ENCODE data around the gene TRPC4AP. TPM values are rescaled to one million over a fixed set of nuclear protein-coding genes. Genes with fewer than 3 reads are reported as not detected.

The TRPC4AP gene
- total RNA-seq, 4 donors from 2014 or later, result 62.7 to 101 (median 80.8) TPM

GRCh38 chr20:34971561-34972235 is 120.9 kb downstream of the TRPC4AP start:
- Histone ChIP-seq H3K27me3 (no peaks in the 10 kb centered on the region), H3K36me3 (no peaks in the 10 kb centered on the region), H3K9me3 (no peaks in the 10 kb centered on the region), H3K27ac (no peak overlapping the region), H3K4me1 (no peaks in the 10 kb centered on the region), H3K4me3 (no peak overlapping the region)
- no peak for DNase-seq
- TF ChIP-seq POLR2A (IDR thresholded peaks at IDR 0.05), result no peak
- TF ChIP-seq, protein P1, sequence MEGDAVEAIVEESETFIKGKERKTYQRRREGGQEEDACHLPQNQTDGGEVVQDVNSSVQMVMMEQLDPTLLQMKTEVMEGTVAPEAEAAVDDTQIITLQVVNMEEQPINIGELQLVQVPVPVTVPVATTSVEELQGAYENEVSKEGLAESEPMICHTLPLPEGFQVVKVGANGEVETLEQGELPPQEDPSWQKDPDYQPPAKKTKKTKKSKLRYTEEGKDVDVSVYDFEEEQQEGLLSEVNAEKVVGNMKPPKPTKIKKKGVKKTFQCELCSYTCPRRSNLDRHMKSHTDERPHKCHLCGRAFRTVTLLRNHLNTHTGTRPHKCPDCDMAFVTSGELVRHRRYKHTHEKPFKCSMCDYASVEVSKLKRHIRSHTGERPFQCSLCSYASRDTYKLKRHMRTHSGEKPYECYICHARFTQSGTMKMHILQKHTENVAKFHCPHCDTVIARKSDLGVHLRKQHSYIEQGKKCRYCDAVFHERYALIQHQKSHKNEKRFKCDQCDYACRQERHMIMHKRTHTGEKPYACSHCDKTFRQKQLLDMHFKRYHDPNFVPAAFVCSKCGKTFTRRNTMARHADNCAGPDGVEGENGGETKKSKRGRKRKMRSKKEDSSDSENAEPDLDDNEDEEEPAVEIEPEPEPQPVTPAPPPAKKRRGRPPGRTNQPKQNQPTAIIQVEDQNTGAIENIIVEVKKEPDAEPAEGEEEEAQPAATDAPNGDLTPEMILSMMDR (IDR thresholded peaks at IDR 0.05), result no peak

- TF ChIP-seq, protein P1 (IDR thresholded peaks at IDR 0.05), result no peak
- TF ChIP-seq POLR2A (IDR thresholded peaks at IDR 0.05), result no peak
- no peaks in the 10 kb centered on the region for H3K36me3 ChIP-seq
- no peaks in the 10 kb centered on the region for H3K4me1 ChIP-seq
- H3K27me3 ChIP-seq, result no peaks in the 10 kb centered on the region
- no peaks in the 10 kb centered on the region for H3K9me3 ChIP-seq
- no peak for DNase-seq
- no peak overlapping the region for H3K4me3 ChIP-seq
- H3K27ac ChIP-seq, result no peak overlapping the region
These were observed 121.6 kb downstream of the TRPC4AP start for GRCh38 chr20:34970846-34971560.

- H3K36me3 ChIP-seq, result no peaks in the 10 kb centered on the region
- no peaks in the 10 kb centered on the region for H3K4me1 ChIP-seq
- TF ChIP-seq, protein P1 (IDR thresholded peaks at IDR 0.05), result no peak
- no peak for TF ChIP-seq POLR2A (IDR thresholded peaks at IDR 0.05)
- no peak overlapping the region for H3K27ac ChIP-seq
- H3K4me3 ChIP-seq, result no peak overlapping the region
- no peak for DNase-seq
- no peaks in the 10 kb centered on the region for H3K27me3 ChIP-seq
- no peaks in the 10 kb centered on the region for H3K9me3 ChIP-seq
These were observed 122.3 kb downstream of the TRPC4AP start for GRCh38 chr20:34970193-34970840.

DNA sequence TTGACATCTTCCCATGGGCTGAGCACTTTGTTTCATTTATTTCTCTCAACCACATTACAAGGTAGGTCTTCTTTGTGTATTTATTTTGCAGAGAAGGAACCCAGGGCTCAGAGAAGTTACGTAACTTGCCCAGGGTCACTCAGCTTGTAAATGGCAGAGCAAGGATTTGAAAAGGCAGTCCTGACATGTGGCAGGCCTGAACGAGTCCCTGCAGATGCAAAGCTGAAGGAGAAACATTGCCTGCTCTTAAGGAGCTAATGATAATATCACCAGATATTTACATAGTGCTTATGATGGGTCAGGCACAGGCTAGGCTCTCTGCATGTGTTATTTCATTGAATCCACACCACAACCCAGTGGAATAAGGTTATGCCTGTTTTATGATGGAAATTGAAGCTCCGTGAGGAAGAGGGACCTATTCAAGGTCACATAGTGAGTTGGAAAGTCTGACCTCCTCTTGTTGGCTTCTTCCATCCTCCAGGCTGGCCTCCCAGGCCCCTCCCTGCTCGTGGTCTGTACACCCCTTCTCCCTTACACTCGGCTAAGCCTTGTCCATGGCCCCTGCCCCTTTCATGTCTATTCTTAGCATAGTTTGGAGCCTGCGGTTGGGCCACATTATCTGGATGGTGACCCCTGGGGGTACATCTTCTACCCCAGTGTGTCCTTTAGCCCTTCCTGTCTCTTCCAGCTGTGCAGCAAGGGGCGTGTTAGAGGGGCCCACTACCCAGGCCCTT is 124.4 kb downstream of the TRPC4AP start:
- Histone ChIP-seq H3K27ac (no peak overlapping the region), H3K27me3 (no peaks in the 10 kb centered on the region), H3K4me1 (no peaks in the 10 kb centered on the region), H3K9me3 (no peaks in the 10 kb centered on the region), H3K36me3 (no peaks in the 10 kb centered on the region), H3K4me3 (no peak overlapping the region)
- DNase-seq, result no peak
- TF ChIP-seq, protein P1 (IDR thresholded peaks at IDR 0.05), result no peak
- no peak for TF ChIP-seq POLR2A (IDR thresholded peaks at IDR 0.05)

DNA sequence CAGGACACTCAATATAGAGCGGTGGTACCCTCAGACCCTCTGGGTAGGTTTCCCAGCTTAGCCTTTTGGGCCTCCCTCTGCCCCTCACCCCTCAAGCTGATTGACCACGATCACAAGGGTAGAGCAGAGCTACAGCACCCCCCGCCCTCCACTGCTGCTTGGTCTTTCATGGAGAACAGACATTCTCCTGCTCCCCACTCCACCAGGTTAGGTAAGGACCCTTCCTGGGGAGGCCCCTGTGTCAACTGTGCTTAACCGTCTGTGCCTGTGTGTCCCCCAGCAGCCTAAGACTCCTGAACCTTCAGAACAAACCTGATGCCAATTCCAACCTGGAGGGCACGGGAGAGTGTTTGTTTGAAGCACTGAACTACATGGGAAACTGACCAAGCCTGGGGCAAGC is 125.2 kb downstream of the TRPC4AP start:
- Histone ChIP-seq H3K4me1 (no peaks in the 10 kb centered on the region), H3K27me3 (no peaks in the 10 kb centered on the region), H3K27ac (no peak overlapping the region), H3K4me3 (no peak overlapping the region), H3K9me3 (no peaks in the 10 kb centered on the region), H3K36me3 (no peaks in the 10 kb centered on the region)
- no peak for DNase-seq
- TF ChIP-seq, protein P1 (IDR thresholded peaks at IDR 0.05), result no peak
